Fibroblast of peridontal ligament (primary cell): ENCODE measurements around the gene SKP1.
"Not testable (repeated sequence)": the region's sequence is repeated elsewhere in the genome, so short reads cannot be mapped to it uniquely, and the experiment has no call there.

ENCODE experiments used
- DNase-seq: peaks from one replicate; pipeline ENCODE4 v3.0.0-alpha.2; 2010; ENCODE audit errors: extremely low read depth

Gene SKP1

GRCh38 chr5:134176511-134177368 lies at the start of gene SKP1:
Gene SKP1, minus strand, starts transcription at chr5:134176950. Its CDS starts 2,928 bp downstream, at chr5:134174022.
- peak; percentile 84 for DNase-seq

- peak; percentile 99 for DNase-seq
Observed at GRCh38 chr5:134225780-134226440, 49.2 kb upstream of the SKP1 start, which contains the start of gene PPP2CA. Gene PPP2CA, minus strand, starts transcription at chr5:134226073. Its CDS starts 212 bp downstream, at chr5:134225861.

- peak; percentile 81 for DNase-seq
Observed at GRCh38 chr5:134224888-134225779, 48.4 kb upstream of the SKP1 start.

GRCh38 chr5:134223406-134224248 lies 46.9 kb upstream of the SKP1 start:
- peak; percentile 43 for DNase-seq

- DNase-seq, result not testable (repeated sequence)
Observed at GRCh38 chr5:134221690-134222089, 44.9 kb upstream of the SKP1 start.

- DNase-seq, result no peak
Observed at GRCh38 chr5:134215757-134216156, 39.0 kb upstream of the SKP1 start.

GRCh38 chr5:134211263-134212031 lies 34.7 kb upstream of the SKP1 start:
- peak; percentile 59 for DNase-seq

GRCh38 chr5:134209477-134210245 lies 32.9 kb upstream of the SKP1 start:
- no peak for DNase-seq

GRCh38 chr5:134207696-134208095 lies 30.9 kb upstream of the SKP1 start:
- DNase-seq, result no peak

- no peak for DNase-seq
Observed at GRCh38 chr5:134206627-134207160, 29.9 kb upstream of the SKP1 start.

GRCh38 chr5:134204575-134204974 lies 27.8 kb upstream of the SKP1 start:
- DNase-seq, result no peak

- DNase-seq, result no peak
Observed at GRCh38 chr5:134203630-134204029, 26.9 kb upstream of the SKP1 start.

GRCh38 chr5:134195666-134196065 lies 18.9 kb upstream of the SKP1 start:
- no peak for DNase-seq

GRCh38 chr5:134189031-134189430 lies 12.3 kb upstream of the SKP1 start:
- DNase-seq, result no peak

GRCh38 chr5:134188092-134188491 lies 11.3 kb upstream of the SKP1 start:
- DNase-seq, result no peak

GRCh38 chr5:134184155-134185135 lies 7.7 kb upstream of the SKP1 start:
- DNase-seq, result peak; percentile 62

GRCh38 chr5:134183481-134183880 lies 6.7 kb upstream of the SKP1 start:
- DNase-seq, result no peak

GRCh38 chr5:134178096-134178419 lies 1.3 kb upstream of the SKP1 start:
- DNase-seq, result no peak
